ENCODE data around the gene CTDSPL2.
"Not testable (repeated sequence)": the region's sequence is repeated elsewhere in the genome, so short reads cannot be mapped to it uniquely, and the experiment has no call there.

Gene CTDSPL2

GRCh38 chr15:44485880-44486279 is 58.5 kb downstream of the CTDSPL2 start:
- DNase-seq: no peak

- peak; percentile 84 for DNase-seq
These were observed 62.0 kb downstream of the CTDSPL2 start for GRCh38 chr15:44489464-44489863.

DNA sequence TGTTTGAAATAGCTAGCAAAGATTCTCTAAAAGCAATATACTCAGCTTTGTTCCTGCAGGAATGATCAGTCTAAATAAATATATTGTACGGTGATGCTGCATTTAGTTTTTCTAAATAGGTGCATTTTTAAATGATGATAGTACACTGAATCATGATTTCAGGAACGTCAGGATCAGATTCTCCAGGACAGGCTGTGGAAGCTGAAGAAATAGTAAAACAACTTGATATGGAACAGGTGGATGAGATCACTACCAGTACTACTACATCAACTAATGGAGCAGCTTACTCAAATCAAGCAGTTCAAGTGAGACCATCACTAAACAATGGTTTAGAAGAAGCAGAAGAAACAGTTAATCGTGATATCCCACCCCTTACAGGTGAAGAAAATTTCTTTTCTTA is 63.2 kb downstream of the CTDSPL2 start:
- peak; percentile 60 for DNase-seq

DNA sequence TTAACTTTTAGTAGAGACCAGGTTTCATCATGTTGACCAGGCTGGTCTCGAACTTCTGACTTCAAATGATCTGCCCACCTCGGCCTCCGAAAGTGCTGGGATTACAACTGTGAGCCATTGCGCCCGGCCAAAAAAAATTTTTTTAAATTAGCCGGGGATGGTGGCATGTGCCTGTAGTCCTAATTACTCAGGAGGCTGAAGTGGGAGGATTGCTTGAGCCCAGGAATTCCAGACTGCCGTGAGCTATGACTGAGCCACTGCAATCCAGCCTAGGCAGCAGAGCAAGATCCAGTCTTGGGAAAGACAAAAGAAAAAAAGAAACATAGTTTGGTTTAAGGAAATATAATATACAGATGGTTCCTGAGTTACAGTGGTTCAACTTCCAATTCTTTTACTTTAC is 64.6 kb downstream of the CTDSPL2 start:
- DNase-seq: no peak

GRCh38 chr15:44492672-44493071 is 65.2 kb downstream of the CTDSPL2 start:
- DNase-seq: no peak

DNA sequence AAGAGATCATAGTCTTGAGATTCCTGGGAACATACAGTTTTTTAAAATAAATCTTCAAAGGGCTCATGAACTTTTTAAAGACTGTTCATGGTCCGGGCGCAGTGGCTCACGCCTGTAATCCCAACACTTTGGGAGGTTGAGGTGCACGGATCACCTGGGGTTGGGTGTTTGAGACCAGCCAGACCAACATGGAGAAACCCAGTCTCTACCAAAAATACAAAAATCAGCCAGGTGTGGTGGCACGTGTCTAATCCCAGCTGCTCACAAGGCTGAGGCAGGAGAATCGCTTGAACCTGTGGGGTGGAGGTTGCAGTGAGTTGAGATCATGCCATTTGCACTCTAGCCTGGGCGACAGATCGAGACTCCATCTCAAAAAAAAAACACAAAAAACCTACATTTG is 68.1 kb downstream of the CTDSPL2 start:
- no peak for DNase-seq

DNA sequence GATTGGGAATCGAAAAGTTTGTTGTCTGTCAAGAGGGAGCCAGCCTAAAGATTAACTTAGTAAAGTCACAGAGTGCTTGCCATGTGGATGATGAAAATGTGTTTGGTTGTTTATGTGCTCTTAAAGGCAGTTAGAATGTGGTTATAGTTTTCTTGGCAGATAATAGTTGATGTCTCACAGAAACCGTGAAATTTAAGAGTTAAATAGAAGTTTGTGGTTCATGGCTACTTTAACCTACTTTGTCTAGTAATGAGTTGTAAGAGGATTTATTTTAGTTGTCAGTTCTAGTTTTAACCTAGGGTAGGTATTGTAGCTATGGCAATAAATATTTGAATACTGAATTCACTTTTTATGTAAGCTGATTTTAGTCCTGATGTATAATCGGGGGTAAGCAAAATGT is 73.1 kb downstream of the CTDSPL2 start:
- DNase-seq: no peak

DNA sequence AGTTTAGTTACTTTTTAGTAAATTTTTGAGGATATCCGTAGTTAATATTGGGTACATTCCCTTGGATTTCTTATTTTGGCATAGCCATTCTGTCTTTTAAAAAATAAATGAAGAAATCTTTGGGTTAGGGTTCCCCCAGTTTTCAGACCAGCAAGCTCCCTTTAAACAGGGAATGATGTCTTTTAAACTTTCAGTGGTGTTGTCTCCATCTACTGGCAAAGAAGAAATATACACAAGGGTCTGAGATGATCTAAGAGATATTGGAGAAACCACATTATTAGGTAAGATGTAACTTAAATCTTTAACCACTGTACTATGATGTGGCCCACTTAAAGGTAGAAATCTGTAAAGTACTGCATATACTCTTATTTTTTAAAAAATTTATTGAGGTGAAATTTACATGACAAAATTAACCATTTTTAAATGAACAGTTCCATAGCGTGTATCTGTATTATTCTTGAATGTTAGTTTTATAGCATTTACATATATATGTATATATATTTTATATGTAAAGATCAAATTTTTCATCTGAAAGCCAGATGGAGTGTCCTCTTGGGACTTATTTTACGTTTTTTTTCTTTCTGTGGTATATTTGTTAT is 74.4 kb downstream of the CTDSPL2 start:
- peak; percentile 73 for DNase-seq

GRCh38 chr15:44516436-44516835 is 89.0 kb downstream of the CTDSPL2 start:
- no peak for DNase-seq

- DNase-seq: no peak
These were observed 92.1 kb downstream of the CTDSPL2 start for GRCh38 chr15:44519537-44519936.

GRCh38 chr15:44525018-44525417 is 97.6 kb downstream of the CTDSPL2 start:
- no peak for DNase-seq

DNA sequence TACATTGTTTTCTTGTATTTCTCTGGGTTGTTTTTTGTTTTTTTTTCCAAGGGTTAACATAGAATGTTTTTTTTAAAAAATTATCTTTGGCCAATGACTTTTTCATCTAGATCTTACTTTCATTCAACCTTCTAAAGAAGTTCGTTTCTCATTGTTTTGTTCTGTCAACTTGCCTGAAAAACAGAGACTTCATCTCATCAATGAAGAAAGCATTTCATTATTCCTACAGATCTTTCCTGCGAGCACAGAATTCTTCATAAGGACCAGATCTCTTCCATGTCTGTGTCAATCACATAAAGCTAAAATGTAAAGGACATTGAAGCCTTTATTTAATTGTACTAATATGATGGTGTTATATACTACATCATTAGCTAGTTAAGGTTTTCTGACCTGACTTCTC is 99.8 kb downstream of the CTDSPL2 start:
- no peak for DNase-seq

GRCh38 chr15:44529864-44530604 is 102.6 kb downstream of the CTDSPL2 start:
- DNase-seq: no peak

DNA sequence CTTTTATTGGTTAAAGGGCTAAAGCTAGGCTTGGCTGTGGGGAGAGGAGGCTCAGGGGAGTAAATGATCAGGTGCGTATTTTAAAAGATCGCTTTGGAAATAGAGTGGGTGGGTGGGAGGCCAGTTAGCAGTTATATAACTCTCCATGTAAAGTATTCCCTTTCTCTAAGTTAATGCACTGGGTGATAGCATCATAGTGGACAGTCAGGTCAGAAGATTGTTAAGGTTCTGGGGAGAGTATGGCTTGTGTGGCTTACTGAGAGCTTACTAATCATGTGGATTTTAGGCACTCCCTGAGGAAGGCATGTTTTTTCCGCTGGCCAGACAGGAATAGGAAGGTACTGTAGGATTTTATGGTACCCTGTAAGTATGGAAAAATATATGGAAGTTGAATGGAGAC is 103.2 kb downstream of the CTDSPL2 start:
- no peak for DNase-seq

DNA sequence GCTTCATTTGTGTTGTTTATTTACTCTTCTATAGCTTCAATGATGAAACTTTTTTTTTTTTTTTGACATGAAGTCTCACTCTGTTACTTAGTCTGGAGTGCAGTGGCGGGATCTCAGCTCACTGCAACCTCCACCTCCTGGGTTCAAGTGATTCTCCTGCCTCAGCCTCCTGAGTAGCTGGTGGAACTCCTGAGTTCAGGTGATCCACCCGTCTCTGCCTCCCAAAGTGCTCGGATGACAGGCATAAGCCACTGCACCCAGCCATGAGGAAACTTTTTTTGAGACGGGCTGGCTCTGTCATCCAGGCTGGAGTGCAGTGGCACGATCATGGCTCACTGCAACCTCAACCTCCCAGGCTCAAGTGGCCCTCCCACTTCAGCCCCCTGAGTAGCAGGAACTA is 104.8 kb downstream of the CTDSPL2 start:
- not testable (repeated sequence) for DNase-seq

DNA sequence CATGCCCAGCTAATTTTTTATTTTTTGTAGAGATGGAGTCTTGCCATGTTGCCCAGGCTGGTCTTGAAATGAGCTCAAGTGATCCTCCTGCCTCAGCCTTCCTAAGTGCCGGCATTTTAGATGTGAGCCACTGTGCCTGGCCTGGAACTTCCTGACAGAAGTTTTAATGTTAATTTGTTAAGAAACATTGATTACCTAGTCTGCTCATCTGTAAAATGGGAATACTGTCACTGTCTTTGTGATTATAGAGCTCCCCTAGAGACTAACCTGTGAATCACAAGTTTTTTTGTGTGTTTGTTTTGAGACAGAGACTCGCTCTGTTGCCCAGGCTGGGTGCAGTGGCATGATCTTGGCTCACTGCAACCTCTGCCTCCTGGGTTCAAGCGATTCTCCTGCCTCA is 105.3 kb downstream of the CTDSPL2 start:
- DNase-seq: peak; percentile 15

DNA sequence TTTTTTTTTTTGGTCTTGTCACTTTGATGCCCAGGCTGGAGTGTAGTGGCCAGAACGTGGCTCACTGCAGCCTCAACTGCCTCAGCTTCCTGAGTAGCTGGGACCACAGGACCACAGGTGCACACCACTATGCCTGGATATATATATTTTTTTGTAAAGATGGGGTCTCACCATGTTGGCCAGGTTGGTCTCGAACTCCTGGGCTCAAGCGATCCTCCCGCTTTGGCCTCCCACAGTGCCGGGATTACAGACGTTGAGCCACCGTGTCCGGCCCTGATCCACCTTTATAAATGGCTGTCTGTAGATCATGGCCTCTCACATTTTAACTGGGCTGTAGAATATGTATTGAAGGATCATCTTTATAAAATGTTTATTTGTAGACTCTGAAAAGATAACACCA is 107.7 kb downstream of the CTDSPL2 start:
- DNase-seq: no peak

- DNase-seq: no peak
These were observed 108.3 kb downstream of the CTDSPL2 start for GRCh38 chr15:44535523-44536301.

GRCh38 chr15:44536302-44536961 is 109.0 kb downstream of the CTDSPL2 start:
- peak; percentile 87 for DNase-seq

GRCh38 chr15:44536962-44537734 is 109.7 kb downstream of the CTDSPL2 start, which contains the start of gene EIF3J:
EIF3J (plus strand) TSS chr15:44537147; CDS start chr15:44537195, 48 bp downstream.
- DNase-seq: peak; percentile 98

DNA sequence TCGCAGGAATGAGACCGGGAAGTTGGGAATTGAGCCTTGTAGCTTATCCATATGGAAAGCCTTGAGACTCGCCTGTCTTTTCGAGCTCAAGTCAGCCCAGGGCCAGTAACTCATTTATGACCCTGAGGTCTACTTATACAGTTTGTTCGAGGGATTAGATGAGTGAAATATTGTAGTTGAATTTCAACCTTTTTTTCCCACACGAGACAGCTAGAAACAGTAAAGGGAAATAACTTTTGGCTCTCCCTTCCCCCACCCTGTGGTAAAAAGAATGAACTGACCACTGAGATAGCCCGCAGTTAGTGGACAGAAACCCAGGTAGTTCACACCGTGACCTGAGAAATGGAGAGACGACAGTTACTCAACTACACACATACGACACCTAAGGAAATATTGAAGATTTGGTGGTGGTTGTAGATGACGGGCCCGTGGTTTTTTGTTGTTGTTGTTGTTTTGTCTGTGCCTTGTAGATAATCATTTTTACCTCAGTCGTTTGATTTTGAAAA is 110.4 kb downstream of the CTDSPL2 start:
- DNase-seq: peak; percentile 52

GRCh38 chr15:44541282-44541958 is 114.0 kb downstream of the CTDSPL2 start:
- DNase-seq: peak; percentile 75
